NCI-H1694 treated with DMSO at 0.1 percent for 48 hours (cell line): Measurements from ENCODE around the gene ACKR3.

Experiments used
- DNase-seq: peaks from one replicate; lab custom pipeline; 2025; lab: John Stamatoyannopoulos, UW

The ACKR3 gene

GRCh38 chr2:236584521-236585384 lies 15.1 kb downstream of the ACKR3 start:
- DNase-seq, result no peak

- DNase-seq, result no peak
Observed at GRCh38 chr2:236585966-236586365, 16.3 kb downstream of the ACKR3 start.

- DNase-seq, result no peak
Observed at GRCh38 chr2:236587861-236588815, 18.5 kb downstream of the ACKR3 start.

- DNase-seq, result no peak
Observed at GRCh38 chr2:236588932-236589592, 19.4 kb downstream of the ACKR3 start.

GRCh38 chr2:236590846-236591245 lies 21.2 kb downstream of the ACKR3 start:
- DNase-seq, result no peak

GRCh38 chr2:236592821-236593220 lies 23.2 kb downstream of the ACKR3 start:
- no peak for DNase-seq

- DNase-seq, result no peak
Observed at GRCh38 chr2:236593531-236593930, 23.9 kb downstream of the ACKR3 start.

- no peak for DNase-seq
Observed at GRCh38 chr2:236593956-236594355, 24.3 kb downstream of the ACKR3 start.

- no peak for DNase-seq
Observed at GRCh38 chr2:236597629-236598028, 28.0 kb downstream of the ACKR3 start.

GRCh38 chr2:236599059-236599458 lies 29.4 kb downstream of the ACKR3 start:
- no peak for DNase-seq

- no peak for DNase-seq
Observed at GRCh38 chr2:236600158-236600557, 30.5 kb downstream of the ACKR3 start.

GRCh38 chr2:236600892-236601291 lies 31.3 kb downstream of the ACKR3 start:
- no peak for DNase-seq

- no peak for DNase-seq
Observed at GRCh38 chr2:236601316-236602202, 31.9 kb downstream of the ACKR3 start.

GRCh38 chr2:236602678-236603077 lies 33.1 kb downstream of the ACKR3 start:
- no peak for DNase-seq

GRCh38 chr2:236603361-236604015 lies 33.9 kb downstream of the ACKR3 start:
- DNase-seq, result no peak

GRCh38 chr2:236604575-236605344 lies 35.1 kb downstream of the ACKR3 start:
- no peak for DNase-seq

GRCh38 chr2:236605345-236605734 lies 35.7 kb downstream of the ACKR3 start:
- no peak for DNase-seq

GRCh38 chr2:236606023-236606422 lies 36.4 kb downstream of the ACKR3 start:
- DNase-seq, result no peak

GRCh38 chr2:236607471-236608187 lies 38.0 kb downstream of the ACKR3 start:
- no peak for DNase-seq
